Loucy (cell line): ENCODE results near the gene EXOC3L1.

Source experiments
- H2AFZ ChIP-seq: fragments of 200-600 bp; sonication (generic); 2 replicates; pipeline ENCODE4 v1.6.0; 2016; ENCODE audit warnings: antibody characterized with exemption, mild to moderate bottlenecking, low read length, moderate library complexity
- H3F3A ChIP-seq: fragments of 200-600 bp; 2 replicates; pipeline ENCODE4 v1.6.0; 2016; ENCODE audit warnings: antibody characterized with exemption, low read depth, mild to moderate bottlenecking
- H3K27me3 ChIP-seq: fragments of 200-600 bp; sonication (generic); 2 replicates; pipeline ENCODE4 v1.6.1; 2014; ENCODE audit warnings: low read length, mild to moderate bottlenecking; ENCODE audit not compliant: insufficient read depth, poor library complexity, severe bottlenecking
- H3K36me3 ChIP-seq: fragments of 200-600 bp; sonication (generic); 2 replicates; pipeline ENCODE4 v1.6.1; 2016; ENCODE audit warnings: low read length; ENCODE audit not compliant: insufficient read depth
- H3K4me1 ChIP-seq: fragments of 200-600 bp; sonication (generic); 2 replicates; pipeline ENCODE4 v1.5.1; 2014; ENCODE audit warnings: low read length, mild to moderate bottlenecking; ENCODE audit not compliant: insufficient read depth, poor library complexity, severe bottlenecking
- H3K4me2 ChIP-seq: fragments of 200-600 bp; sonication (generic); 2 replicates; pipeline ENCODE4 v1.6.0; 2014; ENCODE audit warnings: antibody characterized with exemption, low read length, low read depth, mild to moderate bottlenecking; ENCODE audit not compliant: poor library complexity, severe bottlenecking
- H3K4me3 ChIP-seq: fragments of 200-600 bp; sonication (generic); 2 replicates; pipeline ENCODE4 v1.5.1; 2014; ENCODE audit warnings: low read length, mild to moderate bottlenecking, mixed read lengths; ENCODE audit not compliant: poor library complexity, severe bottlenecking
- H3K79me2 ChIP-seq: fragments of 200-600 bp; sonication (generic); 2 replicates; pipeline ENCODE4 v1.6.1; 2014; ENCODE audit warnings: low read length; ENCODE audit not compliant: insufficient read depth
- H3K9ac ChIP-seq: fragments of 200-600 bp; sonication (generic); 2 replicates; pipeline ENCODE4 v1.6.0; 2014; ENCODE audit warnings: mild to moderate bottlenecking, low read depth, low read length, moderate library complexity; ENCODE audit not compliant: poor library complexity, severe bottlenecking
- H3K9me2 ChIP-seq: fragments of 200-600 bp; sonication (generic); replicated peaks from 2 replicates; pipeline ENCODE4 v1.6.1; 2016; ENCODE audit warnings: low read depth, low read length, mixed read lengths
- H3K9me3 ChIP-seq: fragments of 200-600 bp; sonication (generic); 2 replicates; pipeline ENCODE4 v1.6.1; 2014; ENCODE audit warnings: mild to moderate bottlenecking, antibody characterized with exemption, low read length, low read depth; ENCODE audit not compliant: insufficient read depth
- H4K20me1 ChIP-seq: fragments of 200-600 bp; sonication (generic); 2 replicates; pipeline ENCODE4 v1.6.0; 2014; ENCODE audit warnings: antibody characterized with exemption, low read length, mild to moderate bottlenecking; ENCODE audit not compliant: insufficient read depth, poor library complexity, severe bottlenecking
- EZH2phosphoT487 ChIP-seq: fragments of 200-600 bp; IDR thresholded peaks from 2 replicates; pipeline ENCODE4 v1.6.1; 2018; ENCODE audit warnings: antibody characterized with exemption, mild to moderate bottlenecking, moderate library complexity, borderline replicate concordance
- TF ChIP-seq, protein P1 (sequence below): fragments of 200-600 bp; sonication (generic); conservative IDR thresholded peaks from 2 replicates; pipeline ENCODE4 v1.5.1; 2014; ENCODE audit warnings: mild to moderate bottlenecking, antibody characterized with exemption, low read length

EXOC3L1 gene

DNA sequence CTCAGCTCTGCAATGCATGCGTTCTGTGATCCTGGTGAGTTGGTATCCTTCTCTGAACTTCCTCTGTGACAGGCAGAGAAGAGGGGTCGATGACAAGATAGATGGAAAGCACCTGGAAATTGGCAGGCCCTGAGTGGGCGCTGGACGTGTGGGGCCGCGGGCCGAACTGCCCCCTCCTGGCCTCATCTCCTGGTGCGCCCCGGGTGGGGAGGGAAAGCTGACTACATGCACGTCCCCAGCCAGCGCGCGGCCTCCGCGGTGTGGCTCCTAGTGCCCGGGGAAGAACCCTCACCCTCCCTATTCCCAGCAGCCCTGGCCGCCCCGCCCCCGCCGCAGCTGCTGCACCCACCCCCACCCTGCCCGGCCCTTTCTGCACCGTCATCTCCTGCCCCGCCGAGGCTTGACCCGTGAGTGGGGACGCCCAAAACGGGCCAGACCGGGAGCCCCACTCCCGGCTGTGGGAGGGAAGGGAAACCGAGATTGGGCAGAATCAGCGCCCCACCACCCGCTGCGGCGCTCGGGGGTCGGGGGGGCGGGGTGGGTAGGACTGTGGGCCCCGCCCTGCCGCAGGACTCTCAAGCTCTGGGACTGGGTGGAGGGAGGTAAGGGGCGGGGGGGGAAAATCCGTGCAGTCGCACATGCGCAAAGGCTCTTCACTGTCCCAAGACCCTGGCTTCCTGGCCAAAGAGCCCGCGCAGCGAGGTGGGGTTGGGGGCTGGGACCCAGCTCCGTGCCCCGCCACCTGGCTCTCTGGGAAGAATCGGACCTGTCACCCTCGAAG lies 19.6 kb downstream of the EXOC3L1 start, which contains the start of gene NOL3:
Gene NOL3, plus strand, starts transcription at position 371 of the 781 bp plus-strand sequence.
- H3K4me3 ChIP-seq: peak within 1 kb of the TSS; percentile 82
- peaks cover 8% of the 10 kb centered on the region; the same call in 1 of the 2 replicates for H3K79me2 ChIP-seq
- peak within 1 kb of the TSS; percentile 76 for H3K9ac ChIP-seq
- H3K27me3 ChIP-seq: no peaks in the 10 kb centered on the region
- H3K9me3 ChIP-seq: no peaks in the 10 kb centered on the region
- no peaks in the 10 kb centered on the region for H3K36me3 ChIP-seq
- H3K4me2 ChIP-seq: peak within 1 kb of the TSS; percentile 99
- no peaks in the 10 kb centered on the region for H3F3A ChIP-seq
- H2AFZ ChIP-seq: peak within 1 kb of the TSS; percentile 83
- H4K20me1 ChIP-seq: no peaks in the 10 kb centered on the region
- TF ChIP-seq, protein P1, sequence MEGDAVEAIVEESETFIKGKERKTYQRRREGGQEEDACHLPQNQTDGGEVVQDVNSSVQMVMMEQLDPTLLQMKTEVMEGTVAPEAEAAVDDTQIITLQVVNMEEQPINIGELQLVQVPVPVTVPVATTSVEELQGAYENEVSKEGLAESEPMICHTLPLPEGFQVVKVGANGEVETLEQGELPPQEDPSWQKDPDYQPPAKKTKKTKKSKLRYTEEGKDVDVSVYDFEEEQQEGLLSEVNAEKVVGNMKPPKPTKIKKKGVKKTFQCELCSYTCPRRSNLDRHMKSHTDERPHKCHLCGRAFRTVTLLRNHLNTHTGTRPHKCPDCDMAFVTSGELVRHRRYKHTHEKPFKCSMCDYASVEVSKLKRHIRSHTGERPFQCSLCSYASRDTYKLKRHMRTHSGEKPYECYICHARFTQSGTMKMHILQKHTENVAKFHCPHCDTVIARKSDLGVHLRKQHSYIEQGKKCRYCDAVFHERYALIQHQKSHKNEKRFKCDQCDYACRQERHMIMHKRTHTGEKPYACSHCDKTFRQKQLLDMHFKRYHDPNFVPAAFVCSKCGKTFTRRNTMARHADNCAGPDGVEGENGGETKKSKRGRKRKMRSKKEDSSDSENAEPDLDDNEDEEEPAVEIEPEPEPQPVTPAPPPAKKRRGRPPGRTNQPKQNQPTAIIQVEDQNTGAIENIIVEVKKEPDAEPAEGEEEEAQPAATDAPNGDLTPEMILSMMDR: no peak
- TF ChIP-seq EZH2phosphoT487: no peak
- H3K4me1 ChIP-seq: peaks cover 32% of the 10 kb centered on the region
- H3K9me2 ChIP-seq: no peaks in the 10 kb centered on the region

- peak overlapping the region; percentile 99 for H3K4me2 ChIP-seq
- TF ChIP-seq EZH2phosphoT487: no peak
- TF ChIP-seq, protein P1: peak; percentile 83
- no peaks in the 10 kb centered on the region for H4K20me1 ChIP-seq
- no peaks in the 10 kb centered on the region for H3K9me3 ChIP-seq
- peak overlapping the region; percentile 76 for H3K9ac ChIP-seq
- H3K36me3 ChIP-seq: no peaks in the 10 kb centered on the region
- H3K4me3 ChIP-seq: peak overlapping the region; percentile 82
- no peaks in the 10 kb centered on the region for H3F3A ChIP-seq
- peaks cover 28% of the 10 kb centered on the region for H3K4me1 ChIP-seq
- peak overlapping the region; percentile 83 for H2AFZ ChIP-seq
- peaks cover 2% of the 10 kb centered on the region; the same call in 1 of the 2 replicates for H3K79me2 ChIP-seq
- no peaks in the 10 kb centered on the region for H3K9me2 ChIP-seq
- H3K27me3 ChIP-seq: no peaks in the 10 kb centered on the region
These were observed 20.2 kb downstream of the EXOC3L1 start for GRCh38 chr16:67169642-67170167.

- no peak overlapping the region for H2AFZ ChIP-seq
- peak overlapping the region; percentile 76 for H3K9ac ChIP-seq
- no peaks in the 10 kb centered on the region for H4K20me1 ChIP-seq
- peak overlapping the region; percentile 82 for H3K4me3 ChIP-seq
- no peaks in the 10 kb centered on the region for H3K9me3 ChIP-seq
- no peaks in the 10 kb centered on the region for H3K79me2 ChIP-seq
- no peaks in the 10 kb centered on the region for H3F3A ChIP-seq
- no peaks in the 10 kb centered on the region for H3K27me3 ChIP-seq
- H3K9me2 ChIP-seq: no peaks in the 10 kb centered on the region
- no peak for TF ChIP-seq EZH2phosphoT487
- TF ChIP-seq, protein P1: no peak
- no peaks in the 10 kb centered on the region for H3K36me3 ChIP-seq
- H3K4me2 ChIP-seq: peak overlapping the region; percentile 99
- peaks cover 23% of the 10 kb centered on the region for H3K4me1 ChIP-seq
These were observed 20.9 kb downstream of the EXOC3L1 start for GRCh38 chr16:67169011-67169451.
